ENCODE data around the gene EFCAB5.

- no peak for TF ChIP-seq CTCF (conservative IDR thresholded peaks at IDR 0.05; ENCODE audit: low read depth, low read length)
- TF ChIP-seq EZH2 (IDR thresholded peaks at IDR 0.05; ENCODE audit: low read length, unreplicated experiment) = no peak
Observed at GRCh38 chr17:29911641-29912177, 29.7 kb upstream of the EFCAB5 start.
